DOHH2 (cell line): ENCODE measurements around the gene PPIL1.

ENCODE experiments used
- H3F3A ChIP-seq: fragments of 200-600 bp; sonication (generic), shearing (Covaris generic); 2 replicates; pipeline ENCODE4 v1.6.0; 2016; ENCODE audit warnings: antibody characterized with exemption, mild to moderate bottlenecking; ENCODE audit not compliant: control insufficient read depth, insufficient read depth
- H3K27ac ChIP-seq: fragments of 200-600 bp; sonication (generic); 2 replicates; pipeline ENCODE4 v1.5.1; 2014; ENCODE audit warnings: low read depth, mild to moderate bottlenecking, low read length, moderate library complexity
- H3K27me3 ChIP-seq: fragments of 200-600 bp; sonication (generic); 2 replicates; pipeline ENCODE4 v1.6.1; 2014; ENCODE audit warnings: mild to moderate bottlenecking, low read length, mixed read lengths; ENCODE audit not compliant: control insufficient read depth
- H3K36me3 ChIP-seq: fragments of 200-600 bp; sonication (generic); 2 replicates; pipeline ENCODE4 v1.6.1; 2014; ENCODE audit warnings: mild to moderate bottlenecking, low read length, moderate library complexity, mixed read lengths; ENCODE audit not compliant: control insufficient read depth
- H3K4me1 ChIP-seq: fragments of 200-600 bp; sonication (generic); 2 replicates; pipeline ENCODE4 v1.6.1; 2014; ENCODE audit warnings: mild to moderate bottlenecking, low read length, mixed read lengths; ENCODE audit not compliant: control insufficient read depth
- H3K4me2 ChIP-seq: fragments of 200-600 bp; sonication (generic); 2 replicates; pipeline ENCODE4 v1.6.0; 2014; ENCODE audit warnings: mild to moderate bottlenecking, low read length, moderate library complexity
- H3K4me3 ChIP-seq: fragments of 200-600 bp; sonication (generic); 2 replicates; pipeline ENCODE4 v1.5.1; 2014; ENCODE audit warnings: mild to moderate bottlenecking, low read length, mixed read lengths
- H3K79me2 ChIP-seq: fragments of 200-600 bp; sonication (generic); 2 replicates; pipeline ENCODE4 v1.6.1; 2014; ENCODE audit warnings: mild to moderate bottlenecking, low read length, mixed read lengths; ENCODE audit not compliant: control insufficient read depth
- H3K9me2 ChIP-seq: fragments of 200-600 bp; sonication (generic); replicated peaks from 2 replicates; pipeline ENCODE4 v1.6.1; 2014; ENCODE audit warnings: mild to moderate bottlenecking, low read length, mixed read lengths; ENCODE audit not compliant: control insufficient read depth
- H3K9me3 ChIP-seq: fragments of 200-600 bp; sonication (generic); 2 replicates; pipeline ENCODE4 v1.6.1; 2014; ENCODE audit warnings: antibody characterized with exemption, low read length, mixed read lengths; ENCODE audit not compliant: control insufficient read depth, insufficient read depth
- H4K20me1 ChIP-seq: fragments of 200-600 bp; sonication (generic); 2 replicates; pipeline ENCODE4 v1.6.0; 2014; ENCODE audit warnings: low read depth, mild to moderate bottlenecking, antibody characterized with exemption, low read length, moderate library complexity; ENCODE audit not compliant: control insufficient read depth, insufficient read depth
- EZH2phosphoT487 ChIP-seq: fragments of 200-600 bp; sonication (generic); IDR thresholded peaks from 2 replicates; pipeline ENCODE4 v1.6.1; 2017; ENCODE audit warnings: borderline replicate concordance, mild to moderate bottlenecking, antibody characterized with exemption, low read length, moderate library complexity, mixed read lengths
- TF ChIP-seq, protein P1 (sequence below): fragments of 200-600 bp; sonication (generic); IDR thresholded peaks from one replicate; pipeline ENCODE4 v1.5.1; 2014; ENCODE audit warnings: antibody characterized with exemption, mild to moderate bottlenecking, low read depth, low read length; ENCODE audit not compliant: poor library complexity, severe bottlenecking

PPIL1 gene

DNA sequence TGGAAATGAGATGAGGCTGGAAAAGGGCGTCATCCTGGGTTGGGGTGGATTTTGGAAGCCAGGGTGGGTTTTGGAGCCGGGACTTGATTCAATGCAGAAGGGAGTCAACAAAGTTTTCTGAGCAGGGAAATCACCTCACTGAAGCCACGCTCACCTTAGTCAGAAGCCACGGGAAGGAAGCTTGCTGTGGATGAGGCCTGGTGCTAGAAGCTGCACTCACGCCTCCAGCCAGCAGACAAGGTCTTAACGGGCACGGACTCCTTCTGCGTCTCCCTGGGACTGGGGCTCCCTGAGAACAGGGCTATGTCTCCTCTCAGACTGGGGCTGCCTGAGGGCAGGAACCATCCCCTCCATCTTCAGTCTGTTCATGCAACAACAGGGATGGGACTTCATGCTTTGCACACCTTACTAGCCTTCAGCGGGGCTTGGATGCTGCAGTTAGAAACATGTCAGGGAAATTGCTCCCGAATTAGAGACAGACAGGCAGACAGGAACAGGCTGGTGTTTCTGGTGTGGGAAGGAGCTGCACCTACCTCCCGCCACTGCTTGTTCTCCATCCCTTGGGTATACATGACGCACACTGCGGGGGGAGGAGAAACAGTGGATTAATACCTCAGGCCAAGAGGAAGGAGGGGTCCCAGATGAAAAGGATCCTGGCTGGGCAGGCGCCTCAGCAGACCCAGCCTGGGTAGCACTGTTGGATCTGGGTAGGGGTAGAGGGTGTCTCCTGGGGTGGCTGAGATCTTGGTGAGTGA lies 52.8 kb downstream of the PPIL1 start:
- H3K79me2 ChIP-seq = no peaks in the 10 kb centered on the region
- H3F3A ChIP-seq = no peaks in the 10 kb centered on the region
- H3K27me3 ChIP-seq = peaks cover 3% of the 10 kb centered on the region
- no peaks in the 10 kb centered on the region for H3K9me3 ChIP-seq
- no peak overlapping the region for H3K27ac ChIP-seq
- H3K4me3 ChIP-seq = no peak overlapping the region
- no peaks in the 10 kb centered on the region for H4K20me1 ChIP-seq
- no peaks in the 10 kb centered on the region for H3K36me3 ChIP-seq
- H3K4me2 ChIP-seq = no peak overlapping the region
- TF ChIP-seq, protein P1, sequence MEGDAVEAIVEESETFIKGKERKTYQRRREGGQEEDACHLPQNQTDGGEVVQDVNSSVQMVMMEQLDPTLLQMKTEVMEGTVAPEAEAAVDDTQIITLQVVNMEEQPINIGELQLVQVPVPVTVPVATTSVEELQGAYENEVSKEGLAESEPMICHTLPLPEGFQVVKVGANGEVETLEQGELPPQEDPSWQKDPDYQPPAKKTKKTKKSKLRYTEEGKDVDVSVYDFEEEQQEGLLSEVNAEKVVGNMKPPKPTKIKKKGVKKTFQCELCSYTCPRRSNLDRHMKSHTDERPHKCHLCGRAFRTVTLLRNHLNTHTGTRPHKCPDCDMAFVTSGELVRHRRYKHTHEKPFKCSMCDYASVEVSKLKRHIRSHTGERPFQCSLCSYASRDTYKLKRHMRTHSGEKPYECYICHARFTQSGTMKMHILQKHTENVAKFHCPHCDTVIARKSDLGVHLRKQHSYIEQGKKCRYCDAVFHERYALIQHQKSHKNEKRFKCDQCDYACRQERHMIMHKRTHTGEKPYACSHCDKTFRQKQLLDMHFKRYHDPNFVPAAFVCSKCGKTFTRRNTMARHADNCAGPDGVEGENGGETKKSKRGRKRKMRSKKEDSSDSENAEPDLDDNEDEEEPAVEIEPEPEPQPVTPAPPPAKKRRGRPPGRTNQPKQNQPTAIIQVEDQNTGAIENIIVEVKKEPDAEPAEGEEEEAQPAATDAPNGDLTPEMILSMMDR = no peak
- H3K9me2 ChIP-seq = no peaks in the 10 kb centered on the region
- H3K4me1 ChIP-seq = no peaks in the 10 kb centered on the region

DNA sequence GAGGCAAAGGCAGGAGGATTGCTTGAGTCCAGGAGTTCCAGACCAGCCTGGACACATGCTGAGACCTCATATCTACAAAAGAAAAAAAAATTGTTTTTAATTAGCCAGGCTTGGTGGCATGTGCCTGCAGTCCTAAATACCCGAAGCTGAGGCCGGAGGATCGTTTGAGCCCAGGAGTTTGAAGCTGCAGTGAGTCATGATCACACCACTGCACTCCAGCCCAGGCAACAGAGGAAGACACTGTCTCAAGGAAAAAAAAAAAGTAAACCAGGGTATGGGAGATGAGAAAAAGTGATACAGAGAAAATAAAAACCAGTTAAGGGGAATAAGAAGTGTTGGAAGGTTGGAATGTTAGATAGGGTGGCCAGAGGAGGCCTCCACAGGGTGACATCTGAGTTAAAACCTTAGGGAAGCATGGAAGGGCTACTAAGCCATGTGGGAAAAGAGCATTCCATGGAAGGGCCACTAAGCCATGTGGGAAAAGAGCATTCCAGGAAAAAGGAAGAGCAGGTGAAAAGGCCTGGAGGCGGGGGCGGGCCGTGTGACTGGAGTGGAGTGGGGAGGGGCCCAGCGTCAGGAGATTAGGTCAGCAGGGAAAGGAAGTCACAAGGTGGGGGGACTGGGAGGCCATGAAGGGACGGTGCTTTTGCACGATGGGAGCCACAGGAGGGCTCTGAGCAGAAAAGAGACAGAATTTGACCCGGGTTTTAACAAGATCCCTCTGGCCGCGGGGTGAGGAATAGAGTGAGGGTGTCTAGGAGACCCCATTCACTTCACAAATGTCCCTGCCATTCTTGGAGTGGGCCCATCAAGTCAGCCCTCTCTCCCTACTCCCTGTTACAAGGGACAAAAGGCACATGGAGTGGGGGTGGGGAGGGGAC lies 53.7 kb downstream of the PPIL1 start:
- Histone ChIP-seq H3K27ac (no peak overlapping the region), H3K27me3 (peaks cover 8% of the 10 kb centered on the region), H3K4me2 (no peak overlapping the region), H3F3A (no peaks in the 10 kb centered on the region), H4K20me1 (no peaks in the 10 kb centered on the region), H3K79me2 (no peaks in the 10 kb centered on the region), H3K9me2 (no peaks in the 10 kb centered on the region), H3K4me1 (no peaks in the 10 kb centered on the region), H3K36me3 (no peaks in the 10 kb centered on the region), H3K9me3 (no peaks in the 10 kb centered on the region), H3K4me3 (no peak overlapping the region)
- no peak for TF ChIP-seq EZH2phosphoT487
- TF ChIP-seq, protein P1 = no peak

DNA sequence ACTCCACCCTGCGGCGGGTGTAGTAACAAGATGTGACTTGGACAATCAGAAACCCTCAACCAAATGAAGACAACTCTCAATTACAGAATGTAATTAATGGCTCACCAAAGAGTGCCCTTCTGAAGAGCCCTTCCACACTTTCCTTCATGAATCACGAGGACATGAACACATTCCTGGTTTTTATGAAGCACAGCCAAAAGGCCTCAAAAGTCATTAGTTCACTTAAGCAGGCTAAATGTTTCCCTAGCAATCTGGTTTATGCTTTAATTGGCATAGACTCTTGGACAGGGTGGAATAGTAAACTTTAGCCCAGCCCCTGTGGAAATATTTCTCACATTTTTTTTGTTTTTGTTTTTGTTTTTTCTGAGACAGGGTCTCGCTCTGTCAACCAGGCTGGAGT lies 55.8 kb downstream of the PPIL1 start:
- Histone ChIP-seq H4K20me1 (no peaks in the 10 kb centered on the region), H3K9me3 (no peaks in the 10 kb centered on the region), H3K36me3 (no peaks in the 10 kb centered on the region), H3K4me2 (no peak overlapping the region), H3F3A (no peaks in the 10 kb centered on the region), H3K4me3 (no peak overlapping the region), H3K9me2 (no peaks in the 10 kb centered on the region), H3K4me1 (no peaks in the 10 kb centered on the region), H3K79me2 (no peaks in the 10 kb centered on the region), H3K27me3 (peaks cover 8% of the 10 kb centered on the region), H3K27ac (no peak overlapping the region)
- TF ChIP-seq, protein P1 = no peak
- no peak for TF ChIP-seq EZH2phosphoT487
